Tibial nerve (tissue), 3 donors: Measurements from ENCODE around the gene HTRA1.

Experiments used
- CTCF ChIP-seq, 5 experiments: fragments of 200-600 bp in 3 of 5; fragments of 450-650 bp in 2 of 5; sonication (generic) in 3 of 5; IDR thresholded peaks; one replicate each; pipeline ENCODE4 v1.5.1; 2016 to 2019; ENCODE audit warnings: antibody characterized with exemption in 5 of 5, mild to moderate bottlenecking in 3 of 5, moderate library complexity in 2 of 5
- POLR2A ChIP-seq, 2 donors: fragments of 450-650 bp; IDR thresholded peaks; one replicate each; pipeline ENCODE4 v1.6.1; 2017; ENCODE audit warnings: antibody characterized with exemption in 2 of 2, mild to moderate bottlenecking in 2 of 2, moderate library complexity in 2 of 2

DNA sequence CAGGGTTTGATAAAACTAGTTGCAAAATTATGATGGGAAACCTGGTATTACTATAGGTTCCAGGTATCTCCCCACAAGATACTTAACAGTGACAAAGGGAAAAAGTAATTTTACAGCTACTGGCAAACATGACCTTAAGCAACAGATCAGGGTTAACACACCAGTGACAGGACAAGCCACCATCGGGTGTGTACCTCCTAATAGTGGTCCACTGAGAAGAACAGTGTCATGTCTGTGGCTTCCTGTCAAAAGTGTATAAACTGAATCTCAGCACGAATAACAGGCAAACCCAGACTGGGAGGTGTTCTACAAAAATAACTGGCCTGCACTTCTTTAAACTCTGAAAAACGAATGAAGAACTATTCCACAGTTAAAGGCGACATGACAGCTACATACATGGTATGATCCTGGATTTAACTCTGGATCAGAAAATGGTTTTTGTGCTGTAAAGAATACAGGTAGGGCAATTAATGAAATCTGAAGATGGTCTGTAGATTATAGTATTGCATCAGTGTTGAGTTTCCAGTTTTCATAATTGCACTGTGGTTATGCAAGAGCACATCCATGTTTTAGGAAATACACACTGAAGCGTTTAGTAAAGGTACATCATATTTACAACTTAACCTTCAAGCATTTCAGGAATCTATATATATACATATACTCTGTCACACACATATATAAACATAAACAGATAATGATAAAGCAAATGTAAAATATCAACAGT is 38.9 kb upstream of the HTRA1 start:
- TF ChIP-seq CTCF (IDR thresholded peaks at IDR 0.05): no peak
- TF ChIP-seq POLR2A (IDR thresholded peaks at IDR 0.05): no peak
